HepG2 (cell line): ENCODE results near the gene WDR54. TPM values are rescaled to one million over a fixed set of nuclear protein-coding genes. Genes with fewer than 3 reads are reported as not detected.

Experiments used
- CBX5 ChIP-seq: sonication (generic); formaldehyde crosslinking; IDR thresholded peaks from 2 replicates; pipeline ENCODE4 v1.4.0; 2020; ENCODE audit warnings: missing genetic modification reagents, borderline replicate concordance
- DPF2 ChIP-seq: sonication (generic); formaldehyde crosslinking; IDR thresholded peaks from 2 replicates; pipeline ENCODE4 v1.4.0; 2020; ENCODE audit warnings: mild to moderate bottlenecking, low read depth, missing genetic modification reagents, borderline replicate concordance
- EED ChIP-seq: sonication (generic); formaldehyde crosslinking; IDR thresholded peaks from 2 replicates; pipeline ENCODE4 v1.5.0; 2020; ENCODE audit warnings: mild to moderate bottlenecking, missing genetic modification reagents
- ELF3 ChIP-seq: IDR thresholded peaks from 2 replicates; pipeline ENCODE4 v1.6.1; 2016; ENCODE audit warnings: missing genetic modification reagents, missing compliant biosample characterization
- GMEB2 ChIP-seq: IDR thresholded peaks from 2 replicates; pipeline ENCODE4 v1.6.1; 2016; ENCODE audit warnings: missing biosample characterization, missing genetic modification reagents, low read depth
- REL ChIP-seq: sonication (generic); formaldehyde crosslinking; conservative IDR thresholded peaks from 2 replicates; pipeline ENCODE4 v1.8.0; 2022; ENCODE audit warnings: mild to moderate bottlenecking, missing genetic modification reagents, moderate library complexity
- SETDB1 ChIP-seq: sonication (generic); formaldehyde crosslinking; IDR thresholded peaks from 2 replicates; pipeline ENCODE4 v1.5.1; 2020; ENCODE audit warnings: missing genetic modification reagents, mild to moderate bottlenecking, borderline replicate concordance
- SKI ChIP-seq: fragments of 450-650 bp; IDR thresholded peaks from one replicate; pipeline ENCODE4 v1.6.1; 2018; ENCODE audit warnings: mild to moderate bottlenecking; ENCODE audit not compliant: partially characterized antibody
- TFDP2 ChIP-seq: sonication (generic); formaldehyde crosslinking; IDR thresholded peaks from 2 replicates; pipeline ENCODE4 v1.4.0; 2020; ENCODE audit warnings: missing genetic modification reagents
- TSC22D2 ChIP-seq: sonication (generic); formaldehyde crosslinking; IDR thresholded peaks from 2 replicates; pipeline ENCODE4 v1.5.1; 2020; ENCODE audit warnings: missing genetic modification reagents, mild to moderate bottlenecking, borderline replicate concordance
- ZNF468 ChIP-seq: sonication (generic); formaldehyde crosslinking; IDR thresholded peaks from 2 replicates; pipeline ENCODE4 v1.8.0; 2022; ENCODE audit warnings: mild to moderate bottlenecking, moderate library complexity, missing genetic modification reagents
- ZNF484 ChIP-seq: sonication (generic); formaldehyde crosslinking; IDR thresholded peaks from 2 replicates; pipeline ENCODE4 v1.5.1; 2020; ENCODE audit warnings: mild to moderate bottlenecking, low read depth, missing genetic modification reagents, borderline replicate concordance
- ZNF562 ChIP-seq: sonication (generic); formaldehyde crosslinking; IDR thresholded peaks from 2 replicates; pipeline ENCODE4 v1.8.0; 2022; ENCODE audit warnings: missing genetic modification reagents, borderline replicate concordance
- ZNF605 ChIP-seq: sonication (generic); formaldehyde crosslinking; IDR thresholded peaks from 2 replicates; pipeline ENCODE4 v1.8.0; 2022; ENCODE audit warnings: mild to moderate bottlenecking, missing genetic modification reagents
- ZNF878 ChIP-seq: sonication (generic); formaldehyde crosslinking; IDR thresholded peaks from 2 replicates; pipeline ENCODE4 v1.8.1; 2023; ENCODE audit warnings: mild to moderate bottlenecking, missing genetic modification reagents, moderate library complexity
- ZUFSP ChIP-seq: sonication (generic); formaldehyde crosslinking; IDR thresholded peaks from 2 replicates; pipeline ENCODE4 v1.9.0; 2021; ENCODE audit warnings: missing genetic modification reagents, mild to moderate bottlenecking, borderline replicate concordance
- polyA plus RNA-seq, 8 experiments: library from polyadenylated mRNA; depleted of rRNA in 3 of 8; stranded (reverse) in 7 of 8; unstranded in 1 of 8; fragments of >200 nt; fragmentation: Illumina TruSeq in 4 of 8; extraction: Trizol in 4 of 8; gene quantifications; 2 replicates each; pipeline versions ENCODE4 v1.2.1 to v1.2.3, GENCODE V29; 2011 to 2016; ENCODE audit warnings: low read depth in 4 of 8, missing spikeins in 1 of 8, mixed read lengths in 1 of 8; ENCODE audit not compliant: insufficient read depth in 1 of 8
- total RNA-seq, 5 experiments: library from RNA; depleted of rRNA; stranded (reverse); fragments of >200 nt; fragmentation: Illumina TruSeq; extraction: Trizol; gene quantifications; 2 replicates each; pipeline ENCODE4 v1.2.3, GENCODE V29; 2016; ENCODE audit warnings: low read depth in 1 of 5
- TF ChIP-seq, protein P1 (sequence below): sonication (generic); formaldehyde crosslinking; IDR thresholded peaks from 2 replicates; pipeline ENCODE4 v1.5.1; 2020; ENCODE audit warnings: mild to moderate bottlenecking, moderate library complexity, missing genetic modification reagents
- TF ChIP-seq, protein P2 (sequence below): sonication (generic); formaldehyde crosslinking; IDR thresholded peaks from 2 replicates; pipeline ENCODE4 v1.5.0; 2020; ENCODE audit warnings: mild to moderate bottlenecking, missing genetic modification reagents

WDR54 gene
- total and polyA plus RNA-seq, 2 of the 13 experiments (the other 11 are each of a cell fraction or from before 2014, with no cell fraction given), result 2.0 to 17.3 TPM

DNA sequence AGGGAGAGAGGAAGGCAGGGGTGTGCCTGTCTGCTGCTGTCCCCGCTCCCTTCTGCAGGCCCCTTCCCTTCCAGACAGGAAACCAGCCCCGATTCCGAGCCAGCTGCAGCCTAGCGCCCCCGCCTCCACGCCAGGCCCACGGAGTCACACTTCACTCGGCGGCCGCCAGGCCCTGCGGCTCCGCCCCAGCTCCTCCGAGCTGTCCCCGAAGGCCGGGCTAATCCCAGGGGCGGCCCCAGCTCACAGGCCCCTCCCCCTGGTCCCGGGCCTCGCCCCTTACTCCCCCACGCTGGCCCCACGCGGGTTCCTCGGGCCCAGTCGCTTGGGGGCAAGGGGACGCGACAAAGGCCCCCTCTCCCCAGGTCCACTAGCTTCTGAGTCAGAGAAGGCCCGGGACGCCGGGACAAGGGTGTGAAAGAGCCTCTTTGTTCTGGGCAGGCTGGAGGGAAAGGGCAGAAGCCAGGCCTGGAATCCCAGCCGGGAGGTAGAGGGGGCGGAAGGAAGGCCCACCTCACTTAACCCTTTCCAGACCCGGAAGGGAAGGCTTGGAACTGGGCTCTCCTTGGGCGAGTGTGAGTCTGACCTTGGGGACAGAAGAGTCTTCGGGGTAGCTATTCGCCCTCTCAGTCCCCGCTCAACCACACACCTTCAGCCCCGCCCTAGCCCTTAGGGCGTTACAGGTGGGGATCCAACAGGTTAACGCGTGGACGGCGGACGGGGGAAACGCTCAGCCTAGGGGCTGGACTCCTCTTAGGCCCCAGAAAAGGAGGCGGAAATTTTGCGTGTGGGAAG, 19.0 kb downstream of the WDR54 start (continued):
- TF ChIP-seq SETDB1 (CRISPR knock-in tag), result no peak
- peak; percentile 80; the same call in 1 of the 2 replicates for TF ChIP-seq ZNF605 (CRISPR knock-in tag)
- TF ChIP-seq GMEB2 (CRISPR knock-in tag), result no peak
- TF ChIP-seq DPF2, result peak; percentile 69; the same call in 1 of the 2 replicates
- peak; percentile 67 for TF ChIP-seq SKI
- TF ChIP-seq, protein P1, sequence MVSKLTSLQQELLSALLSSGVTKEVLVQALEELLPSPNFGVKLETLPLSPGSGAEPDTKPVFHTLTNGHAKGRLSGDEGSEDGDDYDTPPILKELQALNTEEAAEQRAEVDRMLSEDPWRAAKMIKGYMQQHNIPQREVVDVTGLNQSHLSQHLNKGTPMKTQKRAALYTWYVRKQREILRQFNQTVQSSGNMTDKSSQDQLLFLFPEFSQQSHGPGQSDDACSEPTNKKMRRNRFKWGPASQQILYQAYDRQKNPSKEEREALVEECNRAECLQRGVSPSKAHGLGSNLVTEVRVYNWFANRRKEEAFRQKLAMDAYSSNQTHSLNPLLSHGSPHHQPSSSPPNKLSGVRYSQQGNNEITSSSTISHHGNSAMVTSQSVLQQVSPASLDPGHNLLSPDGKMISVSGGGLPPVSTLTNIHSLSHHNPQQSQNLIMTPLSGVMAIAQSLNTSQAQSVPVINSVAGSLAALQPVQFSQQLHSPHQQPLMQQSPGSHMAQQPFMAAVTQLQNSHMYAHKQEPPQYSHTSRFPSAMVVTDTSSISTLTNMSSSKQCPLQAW (CRISPR knock-in tag), result peak; percentile 78
- TF ChIP-seq CBX5 (CRISPR knock-in tag), result peak; percentile 20; the same call in 1 of the 2 replicates
- TF ChIP-seq ZNF484 (CRISPR knock-in tag), result peak; percentile 50
- no peak for TF ChIP-seq ZNF468 (CRISPR knock-in tag)
- no peak; the same call in 1 of the 2 replicates for TF ChIP-seq EED (CRISPR knock-in tag)
- TF ChIP-seq TFDP2 (CRISPR knock-in tag), result peak; percentile 69
- no peak for TF ChIP-seq ZNF562 (CRISPR knock-in tag)
- no peak for TF ChIP-seq TSC22D2 (CRISPR knock-in tag)
- TF ChIP-seq, protein P2, sequence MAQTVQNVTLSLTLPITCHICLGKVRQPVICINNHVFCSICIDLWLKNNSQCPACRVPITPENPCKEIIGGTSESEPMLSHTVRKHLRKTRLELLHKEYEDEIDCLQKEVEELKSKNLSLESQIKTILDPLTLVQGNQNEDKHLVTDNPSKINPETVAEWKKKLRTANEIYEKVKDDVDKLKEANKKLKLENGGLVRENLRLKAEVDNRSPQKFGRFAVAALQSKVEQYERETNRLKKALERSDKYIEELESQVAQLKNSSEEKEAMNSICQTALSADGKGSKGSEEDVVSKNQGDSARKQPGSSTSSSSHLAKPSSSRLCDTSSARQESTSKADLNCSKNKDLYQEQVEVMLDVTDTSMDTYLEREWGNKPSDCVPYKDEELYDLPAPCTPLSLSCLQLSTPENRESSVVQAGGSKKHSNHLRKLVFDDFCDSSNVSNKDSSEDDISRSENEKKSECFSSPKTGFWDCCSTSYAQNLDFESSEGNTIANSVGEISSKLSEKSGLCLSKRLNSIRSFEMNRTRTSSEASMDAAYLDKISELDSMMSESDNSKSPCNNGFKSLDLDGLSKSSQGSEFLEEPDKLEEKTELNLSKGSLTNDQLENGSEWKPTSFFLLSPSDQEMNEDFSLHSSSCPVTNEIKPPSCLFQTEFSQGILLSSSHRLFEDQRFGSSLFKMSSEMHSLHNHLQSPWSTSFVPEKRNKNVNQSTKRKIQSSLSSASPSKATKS (CRISPR knock-in tag), result peak; percentile 93; the same call in 1 of the 2 replicates
- no peak for TF ChIP-seq ZUFSP
- TF ChIP-seq ELF3 (CRISPR knock-in tag), result peak; percentile 94
- TF ChIP-seq ZNF878 (CRISPR knock-in tag), result 0 out of 2 replicates have a peak, but pooled peaks have one; percentile 66
- peak; percentile 90 for TF ChIP-seq REL (CRISPR knock-in tag)
